ENCODE measurements around the gene PITPNM3. TPM values are rescaled to one million over a fixed set of nuclear protein-coding genes. Genes with fewer than 3 reads are reported as not detected.

The PITPNM3 gene
- total and polyA plus RNA-seq, 4 donors, result 2.0 to 12.6 (median 5.4) TPM

GRCh38 chr17:6439951-6440350, 116.4 kb downstream of the PITPNM3 start:
- H3K27me3 ChIP-seq (ENCODE audit: control insufficient read depth in 3 of 3, insufficient read depth in 3 of 3, low read length in 2 of 3), result peaks cover 0 to 7% (median 6%) of the 10 kb centered on the region in 3 donors
- ATAC-seq (ENCODE audit: insufficient read depth, low FRiP score), result no peak
- 58 to 63% methylated on average over 4 of the region's 4 CpGs for WGBS, 2 donors

GRCh38 chr17:6437956-6438355, 118.4 kb downstream of the PITPNM3 start:
- Histone ChIP-seq H3K27me3 (ENCODE audit: control insufficient read depth in 3 of 3, insufficient read depth in 3 of 3, low read length in 2 of 3) (peaks cover 0 to 7% (median 6%) of the 10 kb centered on the region in 3 donors), H3K4me3 (no peak overlapping the region), H3K9me3 (ENCODE audit: control insufficient read depth in 4 of 4, insufficient read depth in 3 of 4, low read length in 3 of 4) (no peaks in the 10 kb centered on the region), H3K9ac (ENCODE audit: insufficient read depth in 1 of 2, low read length in 2 of 2) (no peak overlapping the region), H3K4me1 (ENCODE audit: control insufficient read depth in 5 of 5, insufficient read depth in 5 of 5, low read length in 5 of 5) (no peaks in the 10 kb centered on the region), H3K27ac (ENCODE audit: low read depth in 1 of 2, low read length in 1 of 2) (no peak overlapping the region), H3K36me3 (ENCODE audit: control insufficient read depth in 4 of 4, insufficient read depth in 4 of 4, low read length in 4 of 4) (no peaks in the 10 kb centered on the region)
- WGBS, 2 donors, result 56 to 74% methylated on average over 3 of the region's 3 CpGs
- no peak for DNase-seq
- TF ChIP-seq CTCF (IDR thresholded peaks at IDR 0.05; ENCODE audit: control extremely low read depth, extremely low read depth), result no peak
- ATAC-seq (ENCODE audit: insufficient read depth, low FRiP score), result no peak

More at GRCh38 chr17:6439951-6440350, 116.4 kb downstream of the PITPNM3 start:
- Histone ChIP-seq H3K4me1 (ENCODE audit: control insufficient read depth in 5 of 5, insufficient read depth in 5 of 5, low read length in 5 of 5) (peaks cover 0 to 9% (median 0%) of the 10 kb centered on the region in 5 donors), H3K9ac (ENCODE audit: insufficient read depth in 1 of 2, low read length in 2 of 2) (no peak overlapping the region), H3K9me3 (ENCODE audit: control insufficient read depth in 4 of 4, insufficient read depth in 3 of 4, low read length in 3 of 4) (no peaks in the 10 kb centered on the region), H3K27ac (ENCODE audit: low read depth in 1 of 2, low read length in 1 of 2) (no peak overlapping the region), H3K36me3 (ENCODE audit: control insufficient read depth in 4 of 4, insufficient read depth in 4 of 4, low read length in 4 of 4) (no peaks in the 10 kb centered on the region), H3K4me3 (no peak overlapping the region)
- DNase-seq, result no peak
- TF ChIP-seq CTCF (IDR thresholded peaks at IDR 0.05; ENCODE audit: control extremely low read depth, extremely low read depth), result no peak

- 38 to 50% methylated on average over 4 of the region's 4 CpGs for WGBS, 2 donors
- ATAC-seq (ENCODE audit: insufficient read depth, low FRiP score) (no peak), DNase-seq (no peak)
- Histone ChIP-seq H3K4me3 (no peak overlapping the region), H3K9ac (ENCODE audit: insufficient read depth in 1 of 2, low read length in 2 of 2) (no peak overlapping the region), H3K36me3 (ENCODE audit: control insufficient read depth in 4 of 4, insufficient read depth in 4 of 4, low read length in 4 of 4) (no peaks in the 10 kb centered on the region), H3K27me3 (ENCODE audit: control insufficient read depth in 3 of 3, insufficient read depth in 3 of 3, low read length in 2 of 3) (peaks cover 0 to 7% (median 6%) of the 10 kb centered on the region in 3 donors), H3K4me1 (ENCODE audit: control insufficient read depth in 5 of 5, insufficient read depth in 5 of 5, low read length in 5 of 5) (no peaks in the 10 kb centered on the region), H3K9me3 (ENCODE audit: control insufficient read depth in 4 of 4, insufficient read depth in 3 of 4, low read length in 3 of 4) (no peaks in the 10 kb centered on the region), H3K27ac (ENCODE audit: low read depth in 1 of 2, low read length in 1 of 2) (no peak overlapping the region)
- TF ChIP-seq CTCF (IDR thresholded peaks at IDR 0.05; ENCODE audit: control extremely low read depth, extremely low read depth), result no peak
Observed at GRCh38 chr17:6437466-6437865, 118.9 kb downstream of the PITPNM3 start.

GRCh38 chr17:6435968-6436367, 120.4 kb downstream of the PITPNM3 start:
- peak; percentile 75 for TF ChIP-seq CTCF (IDR thresholded peaks at IDR 0.05; ENCODE audit: control extremely low read depth, extremely low read depth)
- H3K9me3 ChIP-seq (ENCODE audit: control insufficient read depth in 4 of 4, insufficient read depth in 3 of 4, low read length in 3 of 4), result no peaks in the 10 kb centered on the region
- ATAC-seq (ENCODE audit: insufficient read depth, low FRiP score) (peak; percentile 79), DNase-seq (peak; percentile 52 to 66 (median 63))
- 15 to 18% methylated on average over 9 of the region's 9 CpGs for WGBS, 2 donors
- H3K27me3 ChIP-seq (ENCODE audit: control insufficient read depth in 3 of 3, insufficient read depth in 3 of 3, low read length in 2 of 3), result peaks cover 0 to 7% (median 6%) of the 10 kb centered on the region in 3 donors
- H3K36me3 ChIP-seq (ENCODE audit: control insufficient read depth in 4 of 4, insufficient read depth in 4 of 4, low read length in 4 of 4), result no peaks in the 10 kb centered on the region
- no peaks in the 10 kb centered on the region for H3K4me1 ChIP-seq (ENCODE audit: control insufficient read depth in 5 of 5, insufficient read depth in 5 of 5, low read length in 5 of 5)
- H3K9ac ChIP-seq (ENCODE audit: insufficient read depth in 1 of 2, low read length in 2 of 2), result no peak overlapping the region
- H3K27ac ChIP-seq (ENCODE audit: low read depth in 1 of 2, low read length in 1 of 2), result no peak overlapping the region
- H3K4me3 ChIP-seq, result no peak overlapping the region
